ENCODE data around the gene TNIP2.

Gene TNIP2

DNA sequence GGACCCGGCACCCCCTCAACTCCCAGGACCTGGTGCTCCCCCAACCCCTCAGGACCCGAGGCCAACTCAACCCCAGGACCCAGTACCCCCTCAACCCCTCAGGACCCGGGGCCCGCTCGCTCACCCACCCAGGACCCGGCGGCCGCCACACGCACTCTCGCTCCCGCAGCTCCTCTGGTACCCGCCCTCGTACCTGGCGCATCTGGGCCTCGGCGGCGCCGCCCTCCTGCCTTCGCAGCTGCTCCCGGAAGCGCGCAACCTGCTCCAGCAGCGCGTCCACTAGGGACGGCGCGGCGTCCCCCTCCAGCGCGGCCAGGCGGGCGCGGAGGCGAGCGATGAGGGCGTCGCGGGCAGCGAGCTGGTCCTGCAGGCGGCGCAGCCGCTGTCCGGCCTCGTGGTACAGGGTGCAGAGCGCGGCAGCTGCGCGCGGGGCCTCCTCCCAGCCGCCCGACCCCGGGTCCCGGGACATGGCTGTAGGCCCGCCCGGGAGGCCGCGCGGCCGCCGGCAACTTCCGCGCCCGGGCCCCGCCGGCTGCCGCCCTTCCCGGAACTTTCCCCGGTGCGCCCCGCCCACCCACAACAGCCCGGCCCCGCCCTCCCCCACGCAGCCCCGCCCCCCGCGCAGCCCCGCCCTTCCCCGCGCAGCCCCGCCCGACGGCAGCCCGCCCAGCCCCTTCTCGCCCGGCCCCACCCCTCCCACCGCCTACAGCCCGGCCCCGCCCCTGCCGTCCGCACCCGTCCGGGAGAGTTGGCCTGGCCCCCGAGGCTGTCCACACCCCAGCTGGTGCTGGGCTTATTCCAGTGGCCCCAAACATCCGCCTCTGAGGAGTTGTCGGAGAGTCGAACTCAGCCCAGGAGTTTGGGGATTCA, at the start of gene TNIP2:
TSS of gene TNIP2 (minus strand) at position 516 of the 870 bp plus-strand sequence. CDS start at position 469, 47 bp downstream.
- ATAC-seq, result peak; percentile 87
- TF ChIP-seq PPARA (CRISPR knock-in tag; IDR thresholded peaks at IDR 0.05; ENCODE audit: borderline replicate concordance) (no peak), TOX (CRISPR knock-in tag; IDR thresholded peaks at IDR 0.05; ENCODE audit: borderline replicate concordance) (no peak)
- TF ChIP-seq, protein P1, sequence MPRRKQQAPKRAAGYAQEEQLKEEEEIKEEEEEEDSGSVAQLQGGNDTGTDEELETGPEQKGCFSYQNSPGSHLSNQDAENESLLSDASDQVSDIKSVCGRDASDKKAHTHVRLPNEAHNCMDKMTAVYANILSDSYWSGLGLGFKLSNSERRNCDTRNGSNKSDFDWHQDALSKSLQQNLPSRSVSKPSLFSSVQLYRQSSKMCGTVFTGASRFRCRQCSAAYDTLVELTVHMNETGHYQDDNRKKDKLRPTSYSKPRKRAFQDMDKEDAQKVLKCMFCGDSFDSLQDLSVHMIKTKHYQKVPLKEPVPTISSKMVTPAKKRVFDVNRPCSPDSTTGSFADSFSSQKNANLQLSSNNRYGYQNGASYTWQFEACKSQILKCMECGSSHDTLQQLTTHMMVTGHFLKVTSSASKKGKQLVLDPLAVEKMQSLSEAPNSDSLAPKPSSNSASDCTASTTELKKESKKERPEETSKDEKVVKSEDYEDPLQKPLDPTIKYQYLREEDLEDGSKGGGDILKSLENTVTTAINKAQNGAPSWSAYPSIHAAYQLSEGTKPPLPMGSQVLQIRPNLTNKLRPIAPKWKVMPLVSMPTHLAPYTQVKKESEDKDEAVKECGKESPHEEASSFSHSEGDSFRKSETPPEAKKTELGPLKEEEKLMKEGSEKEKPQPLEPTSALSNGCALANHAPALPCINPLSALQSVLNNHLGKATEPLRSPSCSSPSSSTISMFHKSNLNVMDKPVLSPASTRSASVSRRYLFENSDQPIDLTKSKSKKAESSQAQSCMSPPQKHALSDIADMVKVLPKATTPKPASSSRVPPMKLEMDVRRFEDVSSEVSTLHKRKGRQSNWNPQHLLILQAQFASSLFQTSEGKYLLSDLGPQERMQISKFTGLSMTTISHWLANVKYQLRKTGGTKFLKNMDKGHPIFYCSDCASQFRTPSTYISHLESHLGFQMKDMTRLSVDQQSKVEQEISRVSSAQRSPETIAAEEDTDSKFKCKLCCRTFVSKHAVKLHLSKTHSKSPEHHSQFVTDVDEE (CRISPR knock-in tag; IDR thresholded peaks at IDR 0.05), result peak; percentile 74; the same call in 1 of the 2 replicates

GRCh38 chr4:2804973-2805501, 48.9 kb upstream of the TNIP2 start:
- TF ChIP-seq ESRRG (CRISPR knock-in tag; IDR thresholded peaks at IDR 0.05) (no peak), TOX (CRISPR knock-in tag; IDR thresholded peaks at IDR 0.05; ENCODE audit: borderline replicate concordance) (no peak), CREB5 (CRISPR knock-in tag; IDR thresholded peaks at IDR 0.05; ENCODE audit: low read depth) (no peak), ZFP30 (CRISPR knock-in tag; IDR thresholded peaks at IDR 0.05) (no peak), GLIS3 (CRISPR knock-in tag; IDR thresholded peaks at IDR 0.05) (no peak), ARNTL (CRISPR knock-in tag; IDR thresholded peaks at IDR 0.05; ENCODE audit: borderline replicate concordance, low read depth) (no peak)
- no peak for ATAC-seq

DNA sequence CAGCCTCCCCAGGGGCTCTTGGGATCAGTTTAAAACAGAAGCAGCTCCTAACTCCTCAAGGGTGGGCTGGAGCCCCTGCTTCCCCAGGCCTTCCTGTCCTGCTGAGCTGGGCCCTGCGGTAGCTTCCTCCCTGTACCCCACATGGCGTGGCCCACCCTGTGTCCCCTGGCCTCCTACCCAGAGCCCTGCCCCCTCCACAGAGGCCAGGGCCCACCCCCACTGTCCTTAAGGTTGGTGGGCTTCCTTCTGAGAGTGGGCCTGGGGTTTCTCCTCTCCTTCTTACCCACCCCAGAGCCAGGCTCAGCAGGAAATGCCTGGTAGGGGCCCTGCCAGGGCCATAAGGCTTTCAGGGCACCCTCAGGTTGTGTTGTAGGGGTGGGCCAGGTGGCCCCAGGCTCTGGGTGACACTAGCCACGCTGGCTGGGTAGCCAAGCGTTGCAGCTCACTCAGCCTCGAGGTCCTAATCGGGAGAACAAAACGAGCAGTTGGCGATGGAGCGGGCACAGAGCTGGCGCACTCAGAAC, 48.4 kb upstream of the TNIP2 start:
- TF ChIP-seq ZFP3 (CRISPR knock-in tag; IDR thresholded peaks at IDR 0.05) (no peak), ZFP30 (CRISPR knock-in tag; IDR thresholded peaks at IDR 0.05) (no peak), GLIS3 (CRISPR knock-in tag; IDR thresholded peaks at IDR 0.05) (no peak), PATZ1 (CRISPR knock-in tag; IDR thresholded peaks at IDR 0.05; ENCODE audit: borderline replicate concordance) (no peak), RARB (CRISPR knock-in tag; IDR thresholded peaks at IDR 0.05) (no peak), CSDC2 (CRISPR knock-in tag; IDR thresholded peaks at IDR 0.05) (no peak)
- TF ChIP-seq, protein P1 (CRISPR knock-in tag; IDR thresholded peaks at IDR 0.05), result no peak
- TF ChIP-seq, protein P2, sequence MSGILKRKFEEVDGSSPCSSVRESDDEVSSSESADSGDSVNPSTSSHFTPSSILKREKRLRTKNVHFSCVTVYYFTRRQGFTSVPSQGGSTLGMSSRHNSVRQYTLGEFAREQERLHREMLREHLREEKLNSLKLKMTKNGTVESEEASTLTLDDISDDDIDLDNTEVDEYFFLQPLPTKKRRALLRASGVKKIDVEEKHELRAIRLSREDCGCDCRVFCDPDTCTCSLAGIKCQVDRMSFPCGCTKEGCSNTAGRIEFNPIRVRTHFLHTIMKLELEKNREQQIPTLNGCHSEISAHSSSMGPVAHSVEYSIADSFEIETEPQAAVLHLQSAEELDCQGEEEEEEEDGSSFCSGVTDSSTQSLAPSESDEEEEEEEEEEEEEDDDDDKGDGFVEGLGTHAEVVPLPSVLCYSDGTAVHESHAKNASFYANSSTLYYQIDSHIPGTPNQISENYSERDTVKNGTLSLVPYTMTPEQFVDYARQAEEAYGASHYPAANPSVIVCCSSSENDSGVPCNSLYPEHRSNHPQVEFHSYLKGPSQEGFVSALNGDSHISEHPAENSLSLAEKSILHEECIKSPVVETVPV (CRISPR knock-in tag; IDR thresholded peaks at IDR 0.05), result no peak
- no peak for ATAC-seq

All from SK-N-SH treated with all-trans-retinoic acid at 6 μM for 48 hours (cell line).